Colonic mucosa (tissue), 4 donors: ENCODE measurements around the gene YAP1. TPM values are rescaled to one million over a fixed set of nuclear protein-coding genes. Genes with fewer than 3 reads are reported as not detected.

Experiments used
- DNase-seq: peaks from one replicate; pipeline ENCODE4 v3.0.0-alpha.2; 2020
- H3K27ac ChIP-seq: fragments of 200-600 bp; one replicate; pipeline ENCODE4 v1.8.0; 2021
- H3K27me3 ChIP-seq: fragments of 200-600 bp; one replicate; pipeline ENCODE4 v1.8.0; 2021
- H3K36me3 ChIP-seq: fragments of 200-600 bp; one replicate; pipeline ENCODE4 v1.8.0; 2021
- H3K4me1 ChIP-seq: fragments of 200-600 bp; one replicate; pipeline ENCODE4 v1.8.0; 2021; ENCODE audit warnings: mild to moderate bottlenecking
- H3K4me3 ChIP-seq: fragments of 200-600 bp; one replicate; pipeline ENCODE4 v1.8.0; 2021
- H3K9ac ChIP-seq, 2 donors: one replicate each; pipeline ENCODE4 v1.7.0; 2013; ENCODE audit warnings: control low read depth in 2 of 2, low read depth in 2 of 2, low read length in 2 of 2
- H3K9me3 ChIP-seq: fragments of 200-600 bp; one replicate; pipeline ENCODE4 v1.8.0; 2021
- intact Hi-C: fragments of 100-400 bp; cut with DNase I; formaldehyde crosslinking; loops from one replicate; pipeline ENCODE4 v1.14.1; 2022
- total RNA-seq, 2 donors: library from RNA; stranded (reverse); fragmentation: NEBNext Ultra II Directional in 1 of 2; extraction: Animal tissue kit (Norgen Biotek cat#: 25700) in 1 of 2; gene quantifications; one replicate each; pipeline ENCODE4 v1.2.1, GENCODE V29; 2021
- TF ChIP-seq, protein P1 (sequence below): fragments of 200-600 bp; IDR thresholded peaks from one replicate; pipeline ENCODE4 v1.8.0; 2022; ENCODE audit warnings: antibody characterized with exemption, mild to moderate bottlenecking
- donor health status: healthy.
- donor health status: DM: no; HTN: no; CAD: no.
- donor health status: DM: no; HTN: no; CAD: no.

Gene YAP1
- total RNA-seq, 2 donors from 2014 or later: 43.9 to 71.7 TPM

DNA sequence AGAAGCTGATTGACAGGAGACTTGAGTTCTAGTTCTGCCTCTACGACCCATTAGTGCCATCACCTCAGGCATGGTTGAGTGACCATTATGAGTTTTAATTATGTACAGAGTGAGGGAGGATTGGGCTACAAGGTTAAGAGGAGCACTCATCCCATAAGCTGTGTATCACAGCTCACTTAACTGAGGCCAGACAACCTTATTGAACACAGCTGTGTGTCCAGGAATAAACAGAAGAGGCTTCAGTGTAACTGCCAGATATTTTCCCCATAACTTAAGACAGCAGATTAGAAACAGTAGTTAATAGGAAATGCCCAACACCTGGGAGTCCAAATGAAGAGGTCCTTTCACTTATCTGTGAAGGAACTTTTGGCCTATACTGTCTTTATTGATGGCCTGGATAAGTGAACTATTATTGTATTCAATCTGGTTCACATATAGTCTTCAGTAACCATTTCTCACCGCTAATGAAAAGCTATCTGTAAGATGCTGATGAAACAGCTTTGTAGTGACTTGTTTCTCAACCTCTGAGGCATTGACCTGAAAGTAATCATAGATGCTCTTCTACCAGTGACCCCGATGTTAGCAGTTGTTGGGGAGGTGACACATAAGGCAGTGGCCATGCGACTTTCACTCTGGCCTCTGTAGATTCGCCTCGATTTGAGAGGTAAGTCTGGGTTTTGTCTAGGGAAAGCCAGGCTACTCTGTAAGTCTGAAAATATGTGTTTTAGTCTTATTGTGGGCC lies 41.7 kb downstream of the YAP1 start:
- Histone ChIP-seq H3K27me3 (no peaks in the 10 kb centered on the region), H3K4me3 (no peak overlapping the region), H3K9ac (no peak overlapping the region), H3K36me3 (no peaks in the 10 kb centered on the region), H3K4me1 (peaks cover 6% of the 10 kb centered on the region), H3K27ac (no peak overlapping the region), H3K9me3 (no peaks in the 10 kb centered on the region)
- no peak for DNase-seq
- TF ChIP-seq, protein P1, sequence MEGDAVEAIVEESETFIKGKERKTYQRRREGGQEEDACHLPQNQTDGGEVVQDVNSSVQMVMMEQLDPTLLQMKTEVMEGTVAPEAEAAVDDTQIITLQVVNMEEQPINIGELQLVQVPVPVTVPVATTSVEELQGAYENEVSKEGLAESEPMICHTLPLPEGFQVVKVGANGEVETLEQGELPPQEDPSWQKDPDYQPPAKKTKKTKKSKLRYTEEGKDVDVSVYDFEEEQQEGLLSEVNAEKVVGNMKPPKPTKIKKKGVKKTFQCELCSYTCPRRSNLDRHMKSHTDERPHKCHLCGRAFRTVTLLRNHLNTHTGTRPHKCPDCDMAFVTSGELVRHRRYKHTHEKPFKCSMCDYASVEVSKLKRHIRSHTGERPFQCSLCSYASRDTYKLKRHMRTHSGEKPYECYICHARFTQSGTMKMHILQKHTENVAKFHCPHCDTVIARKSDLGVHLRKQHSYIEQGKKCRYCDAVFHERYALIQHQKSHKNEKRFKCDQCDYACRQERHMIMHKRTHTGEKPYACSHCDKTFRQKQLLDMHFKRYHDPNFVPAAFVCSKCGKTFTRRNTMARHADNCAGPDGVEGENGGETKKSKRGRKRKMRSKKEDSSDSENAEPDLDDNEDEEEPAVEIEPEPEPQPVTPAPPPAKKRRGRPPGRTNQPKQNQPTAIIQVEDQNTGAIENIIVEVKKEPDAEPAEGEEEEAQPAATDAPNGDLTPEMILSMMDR: no peak
- intact Hi-C loops: no loop called here

DNA sequence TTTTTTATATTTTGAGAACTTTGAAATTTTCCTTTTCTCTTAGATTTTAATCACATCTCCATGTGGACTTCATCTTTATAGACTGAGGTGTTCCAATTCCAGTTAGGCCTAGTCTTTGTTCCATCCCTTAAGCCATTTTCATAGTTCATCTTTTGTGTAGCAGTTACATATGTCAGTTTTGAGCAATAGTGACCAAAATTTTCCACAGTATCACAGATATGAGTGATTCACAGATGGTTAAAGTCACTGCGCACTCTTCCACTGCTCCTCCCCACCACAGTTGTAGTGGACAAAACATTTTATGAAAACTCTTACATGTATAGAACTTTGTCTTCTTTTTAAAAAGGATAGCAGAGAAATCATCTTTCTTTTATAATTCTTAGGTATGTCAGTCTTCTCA lies 42.8 kb downstream of the YAP1 start:
- Histone ChIP-seq H3K4me3 (no peak overlapping the region), H3K27ac (no peak overlapping the region), H3K9ac (no peak overlapping the region), H3K9me3 (no peaks in the 10 kb centered on the region), H3K27me3 (no peaks in the 10 kb centered on the region), H3K36me3 (no peaks in the 10 kb centered on the region), H3K4me1 (peaks cover 9% of the 10 kb centered on the region)
- DNase-seq: no peak
- intact Hi-C loops: no loop called here
- TF ChIP-seq, protein P1: no peak

DNA sequence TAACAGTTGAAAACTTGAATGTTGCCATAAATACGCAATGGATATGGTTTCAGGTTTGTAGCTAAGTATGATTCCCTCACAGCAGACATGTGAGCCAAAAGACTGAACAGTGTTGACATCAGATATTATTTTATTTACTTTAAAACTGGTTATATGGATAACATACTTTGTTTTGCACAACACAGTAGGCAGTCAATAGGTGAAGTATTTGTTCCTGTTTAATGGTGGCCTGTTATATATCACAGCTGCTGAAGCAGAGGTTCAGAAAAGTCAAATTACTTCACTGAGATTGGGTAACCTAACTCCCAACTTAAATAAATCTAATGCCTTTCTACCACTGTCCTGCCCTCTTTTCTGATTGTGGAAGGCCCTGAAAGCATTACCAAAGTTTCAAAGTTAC lies 44.6 kb downstream of the YAP1 start:
- H3K4me1 ChIP-seq: peaks cover 9% of the 10 kb centered on the region
- DNase-seq: no peak
- no peaks in the 10 kb centered on the region for H3K9me3 ChIP-seq
- H3K36me3 ChIP-seq: no peaks in the 10 kb centered on the region
- no peak overlapping the region for H3K27ac ChIP-seq
- no peak overlapping the region for H3K4me3 ChIP-seq
- TF ChIP-seq, protein P1: no peak
- intact Hi-C loops: no loop called here
- H3K9ac ChIP-seq: no peak overlapping the region
- H3K27me3 ChIP-seq: no peaks in the 10 kb centered on the region

DNA sequence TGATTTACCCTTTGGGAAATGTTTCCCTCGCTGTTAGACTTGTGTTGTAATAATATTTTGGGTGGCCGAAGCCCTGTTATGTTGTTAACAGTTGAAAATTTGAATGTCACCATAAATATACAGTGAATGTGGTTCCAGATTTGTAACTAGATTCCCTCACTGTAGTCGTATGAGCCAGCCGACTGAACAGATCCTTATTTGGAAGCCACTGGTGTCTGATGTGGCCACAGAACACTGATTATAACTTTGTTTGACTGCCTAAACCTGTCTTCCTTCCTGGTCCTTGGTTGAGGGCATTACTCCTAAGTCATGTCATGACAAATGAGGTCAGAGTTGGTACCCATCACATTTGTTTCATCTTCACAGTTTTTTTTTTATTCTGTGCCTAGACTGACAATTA lies 45.4 kb downstream of the YAP1 start:
- DNase-seq: no peak
- H3K4me3 ChIP-seq: no peak overlapping the region
- H3K4me1 ChIP-seq: peaks cover 9% of the 10 kb centered on the region
- H3K36me3 ChIP-seq: no peaks in the 10 kb centered on the region
- no peaks in the 10 kb centered on the region for H3K9me3 ChIP-seq
- H3K27me3 ChIP-seq: no peaks in the 10 kb centered on the region
- TF ChIP-seq, protein P1: no peak
- no peak overlapping the region for H3K9ac ChIP-seq
- intact Hi-C loops: no loop called here
- H3K27ac ChIP-seq: no peak overlapping the region

DNA sequence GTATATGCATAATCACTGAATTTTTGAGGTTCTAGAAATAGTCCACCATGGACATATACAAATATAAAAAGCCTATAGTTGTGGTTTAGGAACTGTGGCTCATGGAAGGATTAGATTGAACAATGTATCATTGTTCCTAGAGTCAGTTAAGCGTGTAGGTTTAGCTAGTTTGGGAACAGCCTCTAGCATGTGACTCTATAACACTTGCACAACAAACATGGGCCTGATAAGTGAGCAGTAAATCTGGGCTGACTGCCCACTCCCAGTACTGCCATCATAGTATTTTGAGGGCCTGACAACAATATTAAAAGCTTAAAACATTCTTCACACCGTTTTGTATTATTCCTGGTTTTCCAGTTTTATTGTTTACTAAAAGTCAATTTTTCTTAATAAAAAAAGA lies 47.0 kb downstream of the YAP1 start:
- intact Hi-C loops: no loop called here
- no peaks in the 10 kb centered on the region for H3K27me3 ChIP-seq
- no peaks in the 10 kb centered on the region for H3K36me3 ChIP-seq
- H3K9ac ChIP-seq: peak overlapping the region in 1 of 2 donors; percentile 2
- peaks cover 9% of the 10 kb centered on the region for H3K4me1 ChIP-seq
- DNase-seq: peak; percentile 78
- TF ChIP-seq, protein P1: no peak
- H3K4me3 ChIP-seq: no peak overlapping the region
- H3K27ac ChIP-seq: no peak overlapping the region
- H3K9me3 ChIP-seq: no peaks in the 10 kb centered on the region
